Ovary (tissue), 9 donors: ENCODE results near the gene KIF22. TPM values are rescaled to one million over a fixed set of nuclear protein-coding genes. Genes with fewer than 3 reads are reported as not detected.

Experiments used
- DNase-seq, 5 donors: peaks; one replicate each; pipeline ENCODE4 v3.0.0-alpha.2; 2019 to 2020
- H3K27ac ChIP-seq, 2 donors: fragments of 200-600 bp; one replicate each; pipeline versions ENCODE4 v1.5.1 to v1.8.0; 2019 to 2022
- H3K27me3 ChIP-seq: fragments of 200-600 bp; one replicate; pipeline ENCODE4 v1.8.0; 2022
- H3K36me3 ChIP-seq: fragments of 200-600 bp; sonication (generic); one replicate; pipeline ENCODE4 v1.5.1; 2019
- H3K4me1 ChIP-seq: one replicate; pipeline ENCODE4 v1.8.1; 2013; ENCODE audit warnings: mild to moderate bottlenecking, moderate library complexity; ENCODE audit not compliant: insufficient read depth
- H3K4me3 ChIP-seq: fragments of 200-600 bp; sonication (generic); one replicate; pipeline ENCODE4 v1.5.1; 2017
- H3K9me3 ChIP-seq, 2 donors: fragments of 200-600 bp in 1 of 2; sonication (generic) in 1 of 2; one replicate each; pipeline versions ENCODE4 v1.5.1 to v1.8.1; 2013 to 2019; ENCODE audit warnings: mild to moderate bottlenecking in 1 of 2, moderate library complexity in 1 of 2
- CTCF ChIP-seq, 3 donors: fragments of 450-650 bp in 2 of 3; fragments of 200-600 bp in 1 of 3; IDR thresholded peaks; one replicate each; pipeline versions ENCODE4 v1.5.1 to v1.8.0; 2016 to 2022; ENCODE audit warnings: antibody characterized with exemption in 3 of 3, mild to moderate bottlenecking in 1 of 3
- EP300 ChIP-seq: sonication (generic); formaldehyde crosslinking; IDR thresholded peaks from one replicate; pipeline ENCODE4 v1.6.1; 2017; ENCODE audit warnings: antibody characterized with exemption
- POLR2A ChIP-seq: fragments of 450-650 bp; IDR thresholded peaks from one replicate; pipeline ENCODE4 v1.6.1; 2017; ENCODE audit warnings: antibody characterized with exemption, mild to moderate bottlenecking, moderate library complexity
- WGBS, 3 donors: extraction: QIAGEN DNeasy Blood & Tissue Kit in 1 of 3; methylation state at CpG; one replicate each; pipeline versions ENCODE4 v1.1.5 to v1.1.7; 2013 to 2017; 5-methylcytosine and 5-hydroxymethylcytosine counted together
- intact Hi-C, 4 donors: fragments of 100-400 bp; cut with DNase I; formaldehyde crosslinking; loops; one replicate each; pipeline versions ENCODE4 v1.11.0 to v1.15.1; 2022 to 2023
- polyA plus RNA-seq, 2 donors: library from polyadenylated mRNA; stranded (reverse); fragments of 200-250 nt in 1 of 2; fragments of 350-450 nt in 1 of 2; fragmentation: Illumina TruSeq in 1 of 2; extraction: RNeasy Lipid Tissue Mini Kit (QIAGEN cat#74804) in 1 of 2; gene quantifications; one replicate each; pipeline ENCODE4 v1.2.3, GENCODE V29; 2013 to 2014
- total RNA-seq, 7 donors: library from RNA; depleted of rRNA in 2 of 7; stranded (reverse); fragments of >200 nt in 2 of 7; fragmentation: NEBNext Ultra II Directional in 3 of 7; extraction: Animal tissue kit (Norgen Biotek cat#: 25700) in 3 of 7; gene quantifications; one replicate each; pipeline versions ENCODE4 v1.1.0 to v1.2.4, GENCODE V29; 2016 to 2023
- donor health status: DM: no; HTN: no; CAD: no; lungs with moderate emphysema.
- donor health status: DM: no; HTN: no; CAD: no.
- donor health status: Bipolar disorder and iron deficiency.
- donor health status: DM: yes; HTN: yes; CAD: no.
- donor health status: DM: no; HTN: no; CAD: no.
- donor health status: DM: yes; HTN: yes; CAD: no.

KIF22 gene
- total and polyA plus RNA-seq, 9 donors: 14.4 to 31.0 (median 20.7) TPM

DNA sequence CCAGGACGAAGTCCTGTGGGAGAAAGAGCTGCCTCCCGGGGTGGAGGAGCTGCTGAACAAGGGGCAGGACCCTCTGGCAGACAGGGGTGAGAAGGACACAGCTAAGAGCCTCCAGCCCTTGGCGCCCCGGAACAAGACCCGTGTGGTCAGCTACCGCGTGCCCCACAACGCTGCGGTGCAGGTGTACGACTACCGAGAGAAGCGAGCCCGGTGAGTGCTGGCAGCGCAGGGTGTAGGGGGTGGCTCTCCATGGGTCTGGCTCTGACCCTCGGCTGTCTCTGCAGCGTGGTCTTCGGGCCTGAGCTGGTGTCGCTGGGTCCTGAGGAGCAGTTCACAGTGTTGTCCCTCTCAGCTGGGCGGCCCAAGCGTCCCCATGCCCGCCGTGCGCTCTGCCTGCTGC is 51.1 kb downstream of the KIF22 start:
- Histone ChIP-seq H3K36me3 (no peaks in the 10 kb centered on the region), H3K27me3 (no peaks in the 10 kb centered on the region), H3K27ac (peak overlapping the region; percentile 2 to 82), H3K4me3 (no peak overlapping the region), H3K9me3 (no peaks in the 10 kb centered on the region), H3K4me1 (peaks cover 8% of the 10 kb centered on the region)
- 86 to 90% (median 87%) methylated on average over 23 of the region's 23 CpGs for WGBS, 3 donors
- intact Hi-C loops: no loop called here
- no peak for DNase-seq
- TF ChIP-seq EP300 (no peak), POLR2A (no peak), CTCF (IDR thresholded peaks at IDR 0.05) (no peak)

- H3K36me3 ChIP-seq: no peaks in the 10 kb centered on the region
Observed at GRCh38 chr16:29842732-29843346, 52.3 kb downstream of the KIF22 start.

GRCh38 chr16:29843931-29844330 is 53.4 kb downstream of the KIF22 start:
- Histone ChIP-seq H3K4me3 (no peak overlapping the region), H3K27me3 (no peaks in the 10 kb centered on the region), H3K4me1 (peaks cover 8% of the 10 kb centered on the region), H3K9me3 (no peaks in the 10 kb centered on the region), H3K36me3 (no peaks in the 10 kb centered on the region), H3K27ac (peak overlapping the region in 1 of 2 donors; percentile 5)
- 91 to 93% (median 93%) methylated on average over 8 of the region's 8 CpGs for WGBS, 3 donors
- DNase-seq: no peak
- intact Hi-C loops: no loop called here
- no peak for TF ChIP-seq EP300
- no peak for TF ChIP-seq POLR2A
- TF ChIP-seq CTCF (IDR thresholded peaks at IDR 0.05): no peak

More at GRCh38 chr16:29842732-29843346, 52.3 kb downstream of the KIF22 start:
- Histone ChIP-seq H3K4me1 (peaks cover 8% of the 10 kb centered on the region), H3K27me3 (no peaks in the 10 kb centered on the region), H3K27ac (no peak overlapping the region), H3K9me3 (no peaks in the 10 kb centered on the region), H3K4me3 (no peak overlapping the region)
- intact Hi-C loops: no loop called here
- WGBS, 3 donors: 93 to 96% (median 95%) methylated on average over 9 of the region's 9 CpGs
- no peak for TF ChIP-seq CTCF (IDR thresholded peaks at IDR 0.05)
- TF ChIP-seq EP300: no peak
- no peak for TF ChIP-seq POLR2A
- DNase-seq: no peak

- Histone ChIP-seq H3K4me1 (peaks cover 8% of the 10 kb centered on the region), H3K27ac (peak overlapping the region; percentile 5 to 64), H3K9me3 (no peaks in the 10 kb centered on the region), H3K4me3 (no peak overlapping the region), H3K27me3 (no peaks in the 10 kb centered on the region), H3K36me3 (no peaks in the 10 kb centered on the region)
- peak in 3 of 5 donors; percentile 66 to 78 (median 73) for DNase-seq
- intact Hi-C loops: loop anchor here in 1 of 4 donors (5.0 kb wide), 1 partner anchor 32 kb away; the partner anchor contains the start of gene PRRT2
- TF ChIP-seq EP300: no peak
- TF ChIP-seq CTCF (IDR thresholded peaks at IDR 0.05): no peak
- TF ChIP-seq POLR2A: no peak
- 69 to 72% (median 72%) methylated on average over 28 of the region's 28 CpGs for WGBS, 3 donors
Observed at GRCh38 chr16:29844575-29845331, 54.2 kb downstream of the KIF22 start.
